Forelimb muscle (tissue), 1 donor: ENCODE results near the gene NOP9. TPM values are rescaled to one million over a fixed set of nuclear protein-coding genes. Genes with fewer than 3 reads are reported as not detected.
A peak's percentile ranks its signal among the peaks of the same experiment; 100 is the strongest.

Source experiments
- DNase-seq: peaks from one replicate; pipeline ENCODE4 v3.0.0-alpha.2; 2013; ENCODE audit warnings: low read depth
- polyA plus RNA-seq: library from polyadenylated mRNA; unstranded; fragments of 120-200 nt; gene quantifications from one replicate; pipeline ENCODE4 v1.2.1, GENCODE V29; 2013; ENCODE audit not compliant: insufficient read length

NOP9 gene
- polyA plus RNA-seq, 1 donor, result 21.1 TPM

DNA sequence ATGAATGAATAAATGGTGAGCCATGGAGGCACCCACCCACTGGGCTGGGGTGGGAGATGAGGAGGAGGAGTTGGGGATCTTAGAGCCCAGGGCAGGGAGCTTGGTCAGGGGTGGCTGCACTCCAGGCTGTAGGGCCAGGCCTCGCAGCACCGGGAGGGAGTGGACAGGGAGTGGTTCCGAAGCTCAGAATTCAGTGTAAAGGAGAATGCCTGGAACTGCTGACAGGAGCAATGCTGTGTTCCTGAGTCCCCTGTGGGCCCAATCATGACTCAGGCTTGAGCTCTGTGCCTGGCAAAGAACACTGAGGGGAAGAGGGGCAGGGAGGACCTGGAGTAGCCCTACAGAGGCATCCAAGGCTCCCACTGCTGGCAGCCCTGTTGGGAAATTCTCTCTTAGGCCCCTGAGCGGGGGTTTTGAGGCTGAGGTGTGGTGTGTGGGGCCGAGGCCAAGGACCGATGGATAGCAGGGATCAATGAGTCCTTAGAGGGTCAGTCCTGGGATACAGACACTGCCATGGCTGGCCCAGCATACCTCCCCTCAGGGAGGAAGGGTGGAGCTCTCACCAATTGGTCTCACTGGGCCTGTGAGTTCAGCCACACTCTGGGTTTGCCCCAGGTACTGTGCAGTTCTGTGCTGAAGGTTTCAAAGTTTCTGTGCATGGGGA, 18.7 kb upstream of the NOP9 start:
- DNase-seq, result no peak

DNA sequence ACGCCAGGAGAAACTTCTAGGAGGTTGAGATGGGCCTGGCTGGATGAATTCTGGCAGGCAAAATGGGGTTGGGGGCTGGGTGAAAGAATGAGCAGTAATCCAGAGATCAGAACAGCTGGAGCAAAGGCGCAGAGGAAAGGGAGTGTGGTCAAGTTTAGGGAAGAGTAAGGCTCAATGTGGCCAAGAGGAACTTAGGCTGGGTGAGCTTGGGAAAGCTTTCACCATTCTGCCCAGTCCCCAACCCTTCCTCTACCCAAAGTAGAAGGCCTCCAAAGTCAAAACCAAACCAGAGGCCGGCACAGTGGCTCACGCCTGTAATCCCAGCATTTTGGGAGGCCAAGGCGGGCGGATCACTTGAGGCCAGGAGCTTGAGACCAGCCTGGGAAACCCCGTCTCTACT, 18.0 kb upstream of the NOP9 start:
- no peak for DNase-seq

DNA sequence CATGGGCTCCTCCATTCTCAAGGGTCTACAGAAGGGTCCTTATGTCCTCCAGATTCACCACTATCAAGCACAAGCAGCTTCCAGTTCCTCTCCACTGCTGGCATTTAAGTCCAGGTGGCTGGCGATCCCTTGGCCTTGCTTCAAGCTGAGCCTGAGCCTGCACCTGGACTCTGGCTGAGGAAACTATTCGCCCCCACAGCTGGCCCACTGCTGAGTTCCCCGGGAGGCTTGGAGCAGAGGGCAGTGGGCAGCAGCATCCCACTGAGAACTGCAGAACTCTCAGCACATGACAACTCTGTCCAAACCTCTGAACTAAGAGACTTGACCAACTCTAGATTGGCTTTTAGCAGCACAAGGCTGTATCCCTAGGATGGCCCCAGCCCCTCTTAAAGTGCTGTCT, 16.9 kb upstream of the NOP9 start:
- no peak for DNase-seq

DNA sequence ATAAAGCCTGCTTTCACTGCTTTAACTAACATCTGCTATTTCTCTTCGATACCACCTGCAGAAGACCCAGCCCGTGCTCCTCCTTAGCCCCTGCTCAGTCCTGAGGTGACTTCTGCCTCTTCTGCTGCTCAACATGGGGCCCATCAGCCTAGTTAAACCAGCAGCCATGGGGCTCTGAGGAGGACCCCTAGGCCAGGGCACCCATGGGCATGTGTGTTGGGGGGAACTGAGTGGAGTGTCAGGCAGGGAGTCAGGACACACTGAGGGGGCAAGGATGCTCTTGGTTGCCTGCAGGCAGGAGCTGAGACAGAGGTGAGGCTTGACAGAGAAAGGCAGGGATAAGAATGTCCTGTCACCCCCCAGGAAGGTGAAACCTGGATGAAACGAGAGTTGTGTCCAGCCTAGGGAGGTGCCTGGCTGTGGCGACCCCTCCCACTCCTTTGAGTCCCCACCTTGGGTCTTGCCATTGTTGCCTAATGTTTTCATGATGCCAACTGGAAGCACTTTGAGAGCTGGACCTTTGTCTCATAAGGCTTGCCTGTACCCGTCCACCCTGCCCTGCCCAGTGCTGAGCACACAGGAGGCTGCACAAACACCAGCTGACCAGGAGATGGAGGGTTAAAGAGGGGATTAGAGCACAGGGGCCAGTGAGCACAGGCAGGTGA, 15.7 kb upstream of the NOP9 start:
- DNase-seq, result no peak

DNA sequence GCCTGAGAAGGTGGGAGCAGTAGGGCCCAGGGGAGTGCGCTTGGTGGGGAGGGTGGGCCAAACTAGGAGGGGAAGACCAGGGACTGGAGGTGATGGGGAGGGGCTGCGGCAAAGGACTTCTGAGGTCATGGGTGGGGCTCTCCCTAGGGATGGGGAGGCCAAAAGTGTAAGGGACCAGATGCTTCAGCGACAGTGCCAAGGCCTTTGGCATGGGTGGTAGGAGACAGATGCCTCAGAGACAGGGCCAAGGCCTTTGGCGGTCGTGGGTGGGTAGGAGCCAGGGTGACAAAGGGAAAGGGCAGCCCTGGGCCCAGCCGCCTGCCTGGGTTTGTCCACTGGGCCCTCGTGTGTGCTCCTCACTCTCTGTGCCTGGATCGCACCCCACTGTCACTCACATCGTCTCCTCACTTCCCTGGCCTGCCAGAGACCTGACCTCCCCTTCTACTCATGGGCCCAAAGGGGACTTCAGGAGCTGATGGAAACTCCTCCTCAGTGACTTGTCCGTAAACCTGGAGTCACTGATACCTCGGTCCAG, 15.1 kb upstream of the NOP9 start:
- DNase-seq, result no peak

DNA sequence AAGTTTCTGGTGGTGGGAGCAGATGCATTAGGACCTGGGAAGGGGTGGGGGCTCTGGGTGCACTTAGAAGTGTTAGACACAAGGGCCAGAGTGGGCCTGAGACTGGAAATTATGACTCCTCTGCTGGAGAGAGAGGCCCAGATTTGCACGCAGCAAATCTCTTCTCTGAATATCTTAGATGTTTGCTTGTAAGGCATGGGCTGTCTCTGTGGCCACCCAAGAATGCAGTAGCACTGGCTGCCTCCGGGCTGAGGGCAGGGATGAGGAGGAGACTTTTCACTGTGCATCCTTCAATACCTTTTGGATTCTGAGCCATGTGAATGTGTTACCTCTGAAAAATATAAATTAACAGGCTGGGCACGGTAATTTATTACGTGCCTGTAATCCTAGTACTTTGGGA, 14.3 kb upstream of the NOP9 start:
- no peak for DNase-seq

DNA sequence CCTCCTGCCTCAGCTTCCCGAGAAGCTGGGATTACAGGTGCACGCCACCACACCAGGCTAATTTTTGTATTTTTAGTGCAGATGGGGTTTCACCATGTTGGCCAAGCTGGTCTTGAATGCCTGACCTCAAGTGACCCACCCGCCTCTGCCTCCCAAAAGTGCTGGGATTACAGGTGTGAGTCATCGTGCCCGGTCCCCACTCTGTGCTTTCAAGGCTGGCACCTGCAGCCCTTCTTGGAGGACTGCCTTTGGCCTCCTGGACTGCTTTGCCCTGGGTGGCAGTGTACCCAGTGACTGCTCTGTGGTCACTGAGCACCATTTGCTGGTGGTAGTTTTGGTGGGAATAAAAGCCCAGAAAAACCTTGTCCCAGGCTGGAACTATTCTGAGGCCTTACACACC, 12.7 kb upstream of the NOP9 start:
- DNase-seq, result no peak

DNA sequence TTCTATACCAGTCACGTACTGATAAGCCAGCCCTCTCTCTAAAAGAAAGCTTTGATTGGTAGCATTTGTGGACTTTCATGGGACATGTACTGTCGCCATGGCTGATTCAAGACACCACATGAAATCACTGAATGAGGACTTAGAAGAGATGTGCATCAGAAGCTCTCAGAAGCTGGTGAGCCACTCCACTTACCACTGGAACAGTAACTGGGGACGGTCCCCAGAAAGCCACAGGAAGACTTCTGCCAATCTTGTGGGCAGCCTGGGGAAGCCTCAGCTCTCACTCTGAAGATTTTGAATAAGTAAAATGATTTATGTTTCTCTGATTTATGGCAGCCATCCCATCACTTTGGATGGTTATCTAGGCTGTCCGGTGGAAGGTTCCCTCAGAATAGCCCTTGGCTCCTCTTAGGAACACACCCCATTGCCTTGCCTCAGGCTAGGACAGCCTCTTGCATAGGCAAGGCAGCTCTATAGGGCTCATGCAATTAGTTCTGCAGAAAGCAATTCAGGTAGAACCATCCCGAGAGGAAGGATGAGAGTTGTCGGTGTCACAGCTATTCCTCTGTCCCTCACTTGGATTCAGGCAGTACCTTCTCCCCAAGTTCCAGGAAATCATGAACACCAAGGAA, 9.9 kb upstream of the NOP9 start:
- DNase-seq, result no peak

DNA sequence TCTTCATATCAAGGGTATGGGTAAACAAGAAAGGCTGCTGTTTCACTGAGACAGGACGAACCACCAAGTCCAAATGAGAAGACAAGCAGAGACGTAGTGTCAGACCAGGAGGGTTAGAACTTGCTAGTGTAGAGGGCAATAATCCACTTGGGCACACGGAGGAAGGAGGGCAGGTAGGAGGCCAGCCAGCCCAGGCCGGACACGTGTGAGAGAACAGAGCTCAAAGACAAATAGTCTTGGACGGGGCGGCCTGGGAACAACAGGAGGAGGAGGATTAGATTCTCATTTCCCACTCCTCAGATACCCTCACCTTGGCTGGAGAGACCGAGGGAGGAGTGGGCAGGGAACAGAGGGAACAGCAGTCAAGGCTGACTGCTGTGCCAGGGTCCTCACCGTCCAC, 8.9 kb upstream of the NOP9 start:
- no peak for DNase-seq

DNA sequence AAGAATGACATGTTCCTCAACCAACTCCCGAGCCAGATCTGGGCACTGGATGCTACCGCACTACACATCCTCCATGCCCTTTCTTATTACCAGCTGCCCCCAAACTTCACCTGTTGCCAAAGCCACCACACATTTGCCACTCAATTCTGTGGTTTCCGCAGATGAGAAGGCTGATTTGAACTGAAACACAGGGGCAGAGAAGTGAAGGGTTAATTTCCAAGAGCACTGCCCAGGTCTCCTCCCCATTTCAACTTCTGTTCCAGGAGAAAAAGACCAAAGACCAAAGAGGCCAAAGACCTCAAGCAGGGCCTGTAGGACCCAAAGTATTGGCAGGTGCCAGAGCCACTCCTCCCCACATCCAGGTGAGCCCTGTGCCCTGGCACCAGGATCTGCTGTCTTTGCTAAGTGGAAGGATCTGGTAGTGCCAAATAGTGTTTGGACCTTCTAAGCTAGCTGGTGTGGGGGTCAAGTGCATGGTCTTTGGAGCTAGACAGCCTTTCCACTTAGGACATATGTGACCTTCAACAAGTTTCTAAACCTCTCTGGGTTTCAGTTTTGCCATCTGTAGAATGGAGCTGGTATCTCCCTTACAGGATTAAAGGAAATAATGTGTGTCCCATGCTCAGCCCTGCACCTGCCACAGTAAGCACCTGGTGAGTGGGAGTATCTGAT, 8.1 kb upstream of the NOP9 start:
- DNase-seq, result no peak

DNA sequence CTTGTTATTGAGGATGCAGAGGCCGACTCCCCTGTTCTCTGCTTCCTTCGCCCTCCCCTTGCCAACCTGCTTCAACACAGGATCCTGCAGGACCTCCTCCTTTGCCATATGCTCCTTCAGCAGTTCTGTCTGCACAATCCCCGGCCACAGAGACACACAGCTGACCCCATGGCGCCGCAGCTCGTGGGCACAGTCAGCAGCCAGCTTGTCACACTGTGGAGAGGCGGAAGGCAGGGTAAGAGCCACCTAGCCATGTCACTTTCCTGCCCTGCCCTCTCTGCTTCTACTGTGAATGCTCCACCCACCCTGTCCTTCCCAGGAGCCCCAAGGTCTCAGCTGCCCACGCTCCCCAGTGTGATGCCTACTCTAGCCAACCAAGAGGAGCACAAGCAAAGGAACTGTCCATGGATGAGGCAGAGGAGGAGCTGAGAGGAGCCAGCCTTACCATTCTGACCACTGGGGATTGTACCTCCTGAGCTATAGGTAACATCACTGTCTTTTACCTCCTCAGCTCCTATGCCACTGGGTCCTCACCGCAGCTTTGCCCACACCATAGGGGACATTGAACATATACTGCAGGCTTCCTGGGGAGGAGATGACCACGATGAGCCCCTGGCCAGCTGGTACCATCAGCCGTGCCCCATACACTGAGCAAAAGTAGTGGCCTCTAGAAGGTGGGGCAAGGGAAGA, 7.4 kb upstream of the NOP9 start:
- no peak for DNase-seq

DNA sequence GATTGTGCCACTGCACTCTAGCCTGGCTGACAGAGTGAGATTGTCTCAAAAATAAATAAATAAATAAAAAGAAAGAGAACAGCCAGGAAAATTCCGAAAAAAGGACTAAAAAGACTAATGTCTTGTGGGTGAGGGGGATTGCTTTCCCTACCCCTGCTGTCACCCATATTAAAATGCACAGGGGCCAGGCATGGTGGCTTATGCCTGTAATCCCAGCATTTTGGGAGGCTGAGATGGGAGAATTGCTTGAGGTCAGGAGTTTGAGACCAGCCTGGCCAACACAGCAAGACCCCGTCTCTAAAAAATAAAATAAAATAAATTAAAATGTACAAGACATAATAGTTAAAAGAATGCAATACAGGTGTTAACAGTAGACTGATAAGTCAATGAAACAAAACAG, 6.1 kb upstream of the NOP9 start:
- DNase-seq, result no peak

DNA sequence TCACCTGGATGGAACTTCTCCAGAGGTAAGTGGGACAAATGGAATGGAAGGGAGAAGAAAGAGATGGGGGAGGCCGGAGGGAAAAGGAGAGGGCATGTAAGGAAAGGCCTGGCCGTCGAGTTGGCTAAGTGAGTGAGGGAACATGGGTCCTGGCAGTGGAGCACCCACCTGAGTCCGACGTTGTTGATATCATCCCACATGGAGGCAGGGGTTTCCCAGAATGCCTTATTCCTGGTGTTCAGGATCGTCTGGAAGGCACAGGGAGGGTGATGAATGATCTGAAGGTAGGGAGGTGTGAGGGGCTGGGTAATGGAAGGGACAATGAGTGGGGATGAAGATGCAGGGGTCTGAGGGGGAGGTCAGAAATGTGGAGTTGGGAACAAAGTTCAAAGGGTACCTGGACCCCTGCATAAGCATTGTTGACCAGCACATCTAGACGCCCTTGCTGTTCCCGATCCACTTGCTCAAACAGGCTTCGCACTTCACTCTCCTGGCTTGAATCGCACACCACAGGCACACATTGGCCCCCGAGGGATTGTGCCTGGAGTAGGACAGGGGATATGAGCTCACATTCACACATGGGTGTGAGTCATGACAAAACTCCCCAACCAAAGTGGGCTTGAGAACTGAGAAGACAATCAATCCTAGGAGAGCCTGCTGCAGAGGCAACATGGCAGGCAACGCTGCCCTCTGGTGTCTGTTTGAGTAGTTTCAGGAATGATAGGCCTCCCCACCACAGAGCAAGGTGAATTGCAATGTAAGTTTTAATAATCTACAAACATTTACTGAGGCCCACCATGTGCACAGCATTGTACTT, 3.1 kb upstream of the NOP9 start:
- DNase-seq, result peak; percentile 45

DNA sequence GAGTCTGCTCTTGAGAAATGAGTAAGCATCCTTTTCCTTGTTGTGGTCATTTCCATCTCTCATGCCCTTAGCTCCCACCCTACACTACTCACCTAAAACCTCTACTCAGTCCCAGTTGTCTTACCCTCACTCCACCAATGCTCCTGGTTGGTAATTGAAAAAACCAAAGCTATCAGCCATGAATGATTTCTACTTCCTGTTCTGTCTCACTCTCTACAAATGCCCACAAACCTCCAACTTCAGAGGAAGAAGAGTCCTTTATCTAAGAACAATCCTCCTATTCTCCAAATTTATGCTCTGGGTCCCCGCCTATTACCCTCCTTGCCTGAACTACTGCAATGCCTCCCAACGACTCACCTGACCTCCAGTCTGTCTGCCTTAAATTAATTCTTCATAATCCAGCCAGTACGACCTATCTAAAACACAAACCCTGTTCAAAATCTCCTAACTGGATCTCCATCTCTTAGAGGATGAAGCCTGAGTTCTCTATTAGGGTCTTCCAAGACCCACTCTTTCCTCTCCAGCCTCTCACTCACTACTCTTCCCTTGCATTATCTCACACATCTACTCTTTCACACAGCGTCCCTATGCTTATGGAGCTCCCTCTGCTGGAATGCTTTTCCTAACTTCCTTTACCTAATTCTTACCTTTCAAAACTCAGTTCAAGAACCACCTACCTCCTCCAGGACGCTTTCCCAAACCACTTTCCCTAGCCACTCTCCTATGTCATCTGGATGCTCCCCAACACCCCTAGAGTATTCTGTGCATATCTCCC, 2.3 kb upstream of the NOP9 start:
- DNase-seq, result no peak

DNA sequence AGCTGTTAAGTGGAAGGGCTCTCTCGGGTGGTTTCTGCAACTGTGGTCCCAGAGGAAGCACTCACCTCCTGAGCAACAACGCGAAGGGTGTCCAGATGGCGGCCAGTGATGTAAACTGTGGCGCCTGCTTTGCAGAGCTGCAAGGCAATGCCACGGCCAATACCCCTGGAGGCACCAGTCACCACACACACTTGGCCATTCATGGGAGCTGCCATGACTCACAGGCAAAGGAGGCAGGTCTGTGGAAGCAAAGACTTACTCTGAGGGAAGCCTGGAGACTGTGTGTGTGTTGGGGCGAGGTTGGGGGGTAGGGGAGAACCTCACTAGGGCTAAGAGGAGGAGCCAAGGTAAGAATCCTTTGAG, 777 bp upstream of the NOP9 start:
- DNase-seq, result no peak

DNA sequence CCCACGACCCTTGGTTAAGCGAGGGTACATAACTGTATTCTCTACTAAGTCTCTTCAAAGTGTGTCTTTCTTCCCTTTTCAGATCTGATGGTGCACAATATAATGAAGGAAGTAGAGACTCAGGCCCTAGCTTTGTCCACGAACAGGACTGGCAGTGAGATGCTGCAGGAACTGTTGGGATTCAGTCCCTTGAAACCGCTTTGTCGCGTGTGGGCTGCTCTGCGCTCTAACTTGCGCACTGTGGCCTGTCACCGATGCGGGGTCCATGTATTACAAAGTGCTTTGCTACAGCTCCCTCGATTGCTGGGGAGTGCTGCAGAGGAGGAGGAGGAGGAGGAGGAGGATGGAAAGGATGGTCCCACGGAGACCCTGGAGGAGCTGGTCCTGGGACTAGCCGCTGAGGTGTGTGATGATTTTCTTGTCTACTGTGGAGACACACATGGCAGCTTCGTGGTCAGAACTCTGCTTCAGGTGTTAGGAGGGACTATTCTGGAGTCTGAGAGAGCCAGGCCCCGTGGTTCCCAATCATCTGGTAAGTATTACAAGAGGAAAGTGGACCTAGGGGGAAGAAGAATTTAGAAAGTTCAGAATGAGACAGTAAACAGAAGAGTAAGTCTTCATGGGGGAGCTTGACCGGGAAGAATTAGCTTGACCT, 803 bp downstream of the NOP9 start:
- DNase-seq, result no peak

DNA sequence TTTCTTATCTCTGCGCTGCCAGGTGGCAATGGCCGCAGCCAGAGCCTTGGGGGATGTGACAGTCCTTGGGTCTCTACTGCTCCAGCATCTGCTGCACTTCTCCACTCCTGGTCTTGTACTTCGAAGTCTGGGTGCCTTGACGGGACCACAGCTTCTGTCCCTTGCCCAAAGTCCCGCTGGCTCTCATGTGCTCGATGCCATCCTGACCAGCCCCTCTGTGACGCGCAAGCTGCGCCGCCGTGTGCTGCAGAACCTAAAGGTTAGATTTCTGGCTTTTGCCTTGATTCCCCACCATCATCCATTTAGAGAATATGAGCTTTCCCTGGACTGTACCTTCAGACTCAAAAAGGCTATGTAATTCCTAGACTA, 4.4 kb downstream of the NOP9 start:
- DNase-seq, result no peak

DNA sequence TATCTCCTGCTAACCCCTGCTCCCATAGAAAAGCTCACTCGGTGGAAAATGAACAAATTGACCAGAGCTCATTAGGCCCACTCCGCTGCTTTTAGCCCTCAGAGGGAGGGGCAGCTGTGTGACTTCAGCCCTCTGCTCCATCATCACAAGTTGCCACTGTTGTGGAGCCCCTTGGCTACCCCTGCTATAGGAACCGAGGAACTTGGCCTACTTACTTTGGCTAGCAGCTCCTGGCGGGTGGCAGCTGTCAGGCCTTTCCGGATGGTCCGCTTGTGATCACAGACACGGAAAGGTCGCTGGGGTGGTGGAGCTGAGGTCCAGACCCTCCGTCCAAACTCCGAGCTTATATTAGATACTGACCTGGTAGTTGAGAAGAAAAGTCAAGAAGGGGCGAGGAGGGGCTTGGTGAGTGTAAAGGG, 7.5 kb downstream of the NOP9 start:
- no peak for DNase-seq

DNA sequence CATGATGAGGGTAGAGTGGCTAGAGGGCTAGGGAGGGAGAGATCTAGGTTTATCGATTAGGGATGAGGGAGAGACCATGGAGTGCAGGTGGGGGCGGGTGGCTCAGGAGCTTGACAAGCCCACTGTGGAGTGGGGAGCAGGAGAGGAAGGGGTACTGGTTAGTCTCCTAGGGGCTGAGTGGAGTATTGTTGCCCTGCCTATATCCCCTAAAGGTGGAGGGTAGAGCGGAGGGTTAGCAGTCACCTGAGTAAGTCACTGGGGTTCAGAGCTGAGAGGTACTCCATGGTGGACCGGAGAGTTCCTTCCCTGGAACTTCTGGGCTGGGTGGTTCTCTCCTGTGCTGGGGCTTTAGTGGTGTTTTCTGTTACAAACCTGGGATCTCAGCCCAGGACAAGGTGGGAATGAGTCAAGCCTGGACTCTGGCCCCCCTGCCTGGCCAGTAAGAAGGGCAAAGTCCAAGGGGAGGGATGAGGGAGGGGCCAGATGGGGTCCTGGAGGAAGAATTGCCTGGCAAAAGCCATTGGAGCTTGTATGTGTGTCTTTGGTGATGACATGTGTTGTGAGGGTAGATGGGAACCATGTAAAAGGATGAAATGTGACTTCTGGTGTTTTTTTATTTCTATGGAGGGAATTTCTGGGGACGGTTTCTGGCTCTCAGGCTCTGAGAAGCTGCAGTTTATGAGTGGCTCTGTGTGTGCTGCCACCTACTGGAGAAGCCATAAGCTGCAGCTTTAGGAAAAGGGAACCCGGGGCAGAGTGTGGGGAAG, 8.1 kb downstream of the NOP9 start, which contains the start of gene CIDEB:
CIDEB (minus strand) TSS at position 403 of the 767 bp plus-strand sequence; CDS start at position 284, 119 bp downstream.
- no peak for DNase-seq
